ENCODE measurements around the gene ARID1B. TPM values are rescaled to one million over a fixed set of nuclear protein-coding genes. Genes with fewer than 3 reads are reported as not detected.

The ARID1B gene
- total RNA-seq, 6 experiments from 2014 or later = 32.5 to 44.3 (median 36.5) TPM

DNA sequence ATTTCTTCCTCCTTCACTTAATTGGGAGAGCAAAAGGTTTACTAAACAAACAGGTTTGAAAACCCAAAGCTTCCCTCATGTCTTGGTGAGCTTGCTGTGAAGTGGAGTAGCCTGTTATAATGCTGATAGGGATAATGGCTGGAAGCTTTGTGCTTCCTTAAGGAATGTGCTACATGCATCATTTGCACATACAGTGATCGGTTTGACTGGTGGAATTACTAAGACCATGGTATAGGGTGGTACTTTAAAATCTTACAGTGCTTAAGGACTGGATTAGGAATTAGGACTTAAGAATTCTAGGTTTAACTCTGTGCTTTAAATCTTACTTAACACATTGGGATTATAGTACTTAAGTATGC is 75.7 kb downstream of the ARID1B start:
- Mint-ChIP-seq H3K27me3 (ENCODE audit: insufficient read depth) (no peaks in the 10 kb centered on the region), H3K27ac (no peak overlapping the region)
- TF ChIP-seq CTCF (IDR thresholded peaks at IDR 0.05) = no peak

GRCh38 chr6:156853733-156854132 is 76.6 kb downstream of the ARID1B start:
- no peaks in the 10 kb centered on the region for H3K27me3 Mint-ChIP-seq (ENCODE audit: insufficient read depth)
- H3K4me1 Mint-ChIP-seq (ENCODE audit: low read depth) = peaks cover 60% of the 10 kb centered on the region
- H3K36me3 Mint-ChIP-seq (ENCODE audit: low read depth) = no peaks in the 10 kb centered on the region
- DNase-seq = no peak
- no peak overlapping the region for H3K4me3 Mint-ChIP-seq
- no peak for TF ChIP-seq CTCF (IDR thresholded peaks at IDR 0.05)
- no peaks in the 10 kb centered on the region for H3K9me3 Mint-ChIP-seq
- no peak overlapping the region for H3K27ac Mint-ChIP-seq

More for the DNA sequence above, 75.7 kb downstream of the ARID1B start:
- peaks cover 65% of the 10 kb centered on the region for H3K4me1 Mint-ChIP-seq (ENCODE audit: low read depth)
- no peaks in the 10 kb centered on the region for H3K36me3 Mint-ChIP-seq (ENCODE audit: low read depth)
- H3K4me3 Mint-ChIP-seq = no peak overlapping the region
- DNase-seq = no peak
- H3K9me3 Mint-ChIP-seq = no peaks in the 10 kb centered on the region

DNA sequence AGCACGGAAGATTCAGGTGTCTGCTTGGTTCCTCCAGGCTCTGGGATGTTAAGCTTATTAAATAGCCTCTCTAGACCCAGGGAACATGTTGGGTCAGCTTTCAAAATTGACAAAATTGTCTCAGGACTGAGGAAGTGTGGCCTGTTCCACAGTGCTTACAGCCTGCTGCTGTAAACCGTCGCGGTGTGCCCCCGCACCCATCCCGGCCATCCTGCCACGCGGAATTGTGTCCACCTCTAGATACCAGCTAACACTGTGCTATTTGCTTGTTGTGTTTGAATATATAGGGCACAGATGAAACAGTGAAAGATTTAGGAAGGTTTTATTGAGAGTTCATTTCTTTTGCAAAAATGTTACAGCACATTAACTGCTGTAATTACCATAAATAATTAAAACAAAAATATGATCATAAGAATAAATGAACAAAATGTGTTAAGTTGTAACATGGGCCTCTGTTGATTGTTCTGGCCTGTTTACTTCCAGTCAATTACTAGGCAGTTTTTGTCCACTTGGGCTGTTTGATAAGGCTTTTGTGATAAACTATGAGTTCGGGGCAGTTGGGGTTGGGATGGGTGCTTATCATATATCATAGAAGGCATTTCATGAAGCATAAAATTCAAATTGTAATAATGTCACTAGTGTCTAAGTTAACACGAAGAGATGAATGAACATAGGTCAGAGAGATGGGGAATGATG is 77.4 kb downstream of the ARID1B start:
- Mint-ChIP-seq H3K4me1 (ENCODE audit: low read depth) (peaks cover 56% of the 10 kb centered on the region), H3K27ac (no peak overlapping the region), H3K9me3 (no peaks in the 10 kb centered on the region), H3K27me3 (ENCODE audit: insufficient read depth) (no peaks in the 10 kb centered on the region), H3K4me3 (no peak overlapping the region), H3K36me3 (ENCODE audit: low read depth) (no peaks in the 10 kb centered on the region)
- TF ChIP-seq CTCF (IDR thresholded peaks at IDR 0.05) = no peak
- no peak for DNase-seq

GRCh38 chr6:156857573-156857972 is 80.4 kb downstream of the ARID1B start:
- Mint-ChIP-seq H3K36me3 (ENCODE audit: low read depth) (no peaks in the 10 kb centered on the region), H3K4me1 (ENCODE audit: low read depth) (peaks cover 41% of the 10 kb centered on the region), H3K4me3 (no peak overlapping the region), H3K27me3 (ENCODE audit: insufficient read depth) (no peaks in the 10 kb centered on the region), H3K27ac (peak overlapping the region; percentile 78), H3K9me3 (no peaks in the 10 kb centered on the region)
- peak; percentile 49 for DNase-seq
- TF ChIP-seq CTCF (IDR thresholded peaks at IDR 0.05) = no peak

- Mint-ChIP-seq H3K36me3 (ENCODE audit: low read depth) (no peaks in the 10 kb centered on the region), H3K27ac (no peak overlapping the region), H3K27me3 (ENCODE audit: insufficient read depth) (no peaks in the 10 kb centered on the region), H3K9me3 (no peaks in the 10 kb centered on the region), H3K4me1 (ENCODE audit: low read depth) (peaks cover 40% of the 10 kb centered on the region), H3K4me3 (no peak overlapping the region)
- TF ChIP-seq CTCF (IDR thresholded peaks at IDR 0.05) = no peak
- no peak for DNase-seq
Measured at GRCh38 chr6:156859686-156860085, 82.5 kb downstream of the ARID1B start.
